Activated CD8-positive, alpha-beta memory T cell treated with anti-CD3 and anti-CD28 coated beads, Interleukin-2, amount 50 U/mL, for 1 hour (primary cell): ENCODE measurements around the gene MAMSTR.
A peak's percentile ranks its signal among the peaks of the same experiment; 100 is the strongest.
"Not testable (repeated sequence)": the region's sequence is repeated elsewhere in the genome, so short reads cannot be mapped to it uniquely, and the experiment has no call there.

ENCODE experiments used
- DNase-seq: peaks from one replicate; pipeline ENCODE4 v3.0.0-alpha.2; 2020; ENCODE audit errors: extremely low read depth

The MAMSTR gene

GRCh38 chr19:48720613-48721296 is 1.2 kb upstream of the MAMSTR start:
- DNase-seq = peak; percentile 73

- no peak for DNase-seq
Observed at GRCh38 chr19:48720251-48720612, 707 bp upstream of the MAMSTR start.

- no peak for DNase-seq
Observed at GRCh38 chr19:48718711-48719231, 754 bp downstream of the MAMSTR start.

DNA sequence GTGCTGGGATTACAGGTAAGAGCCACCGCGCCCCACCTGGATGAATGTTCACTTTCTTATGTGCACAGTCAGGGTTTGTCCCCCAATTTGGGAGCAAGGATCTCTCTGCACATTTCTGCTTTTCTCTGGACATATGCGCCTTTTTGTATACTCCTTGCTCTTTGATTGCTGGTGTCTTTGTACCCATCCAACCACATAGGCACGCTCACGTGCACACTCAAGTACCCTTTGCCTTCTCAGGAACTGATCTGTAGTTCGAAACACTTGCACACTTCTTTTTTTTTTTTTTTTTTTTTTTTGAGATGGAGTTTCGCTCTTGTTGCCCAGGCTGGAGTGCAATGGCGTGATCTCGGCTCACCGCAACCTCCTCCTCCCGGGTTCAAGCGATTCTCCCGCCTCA is 1.4 kb downstream of the MAMSTR start:
- not testable (repeated sequence) for DNase-seq

DNA sequence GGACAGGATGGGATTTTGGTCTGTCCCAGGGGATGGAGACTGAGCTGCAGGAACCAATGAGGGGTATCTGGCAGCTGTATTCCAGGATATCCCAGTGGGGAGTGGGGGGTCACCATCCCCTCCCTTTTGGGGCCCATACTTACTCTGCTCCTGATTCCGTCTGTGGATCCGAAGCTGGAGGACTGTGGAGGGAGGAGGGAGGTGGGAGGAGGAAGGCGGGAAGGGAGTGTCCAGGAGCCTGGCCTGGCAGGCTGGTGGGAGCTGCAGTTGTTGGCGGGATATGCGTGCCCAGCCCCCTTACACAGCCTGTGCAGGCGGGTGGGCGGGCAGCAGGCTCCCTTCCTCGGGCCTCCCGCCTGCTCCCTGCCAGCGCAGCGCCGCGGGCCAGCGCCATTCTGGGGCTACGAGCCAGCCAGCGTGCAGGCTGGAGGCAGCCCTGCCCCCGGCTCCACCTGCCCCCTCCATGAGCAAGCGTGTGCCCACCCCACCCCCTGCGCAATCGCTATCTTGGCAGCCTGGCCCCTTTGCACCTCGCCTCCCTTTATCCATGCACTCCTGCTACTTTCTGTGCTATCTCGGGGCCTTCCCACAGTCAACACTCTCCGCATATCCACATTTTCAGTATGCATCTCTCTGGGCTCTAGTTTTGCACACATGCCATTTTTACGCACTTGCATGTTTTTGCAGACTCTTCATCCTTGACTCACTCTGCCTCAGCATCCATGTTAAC is 2.8 kb downstream of the MAMSTR start:
- no peak for DNase-seq

DNA sequence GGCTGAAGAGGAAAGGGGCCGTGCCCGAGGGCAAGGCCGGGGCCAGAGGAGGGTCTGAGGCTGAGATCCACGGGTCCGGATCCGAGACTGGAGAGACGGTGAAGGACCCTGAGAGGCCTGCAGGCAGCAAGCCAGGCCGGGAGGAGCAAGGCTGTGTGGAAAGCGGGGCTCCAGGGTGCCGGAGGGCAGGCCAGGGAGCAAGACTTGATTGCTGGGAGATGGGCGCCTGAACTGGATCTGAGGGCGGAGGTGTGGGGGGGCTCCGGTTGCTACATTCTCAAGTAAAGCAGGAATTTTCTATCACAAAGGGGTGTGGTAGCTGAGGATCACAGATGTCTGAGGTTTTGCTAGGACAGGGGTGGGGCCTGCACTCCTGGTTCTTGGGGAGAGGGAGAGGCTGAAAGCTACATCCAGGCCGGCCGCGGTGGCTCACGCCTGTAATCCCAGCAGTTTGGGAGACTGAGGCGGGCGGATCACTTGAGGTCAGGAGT is 3.8 kb downstream of the MAMSTR start:
- no peak for DNase-seq

DNA sequence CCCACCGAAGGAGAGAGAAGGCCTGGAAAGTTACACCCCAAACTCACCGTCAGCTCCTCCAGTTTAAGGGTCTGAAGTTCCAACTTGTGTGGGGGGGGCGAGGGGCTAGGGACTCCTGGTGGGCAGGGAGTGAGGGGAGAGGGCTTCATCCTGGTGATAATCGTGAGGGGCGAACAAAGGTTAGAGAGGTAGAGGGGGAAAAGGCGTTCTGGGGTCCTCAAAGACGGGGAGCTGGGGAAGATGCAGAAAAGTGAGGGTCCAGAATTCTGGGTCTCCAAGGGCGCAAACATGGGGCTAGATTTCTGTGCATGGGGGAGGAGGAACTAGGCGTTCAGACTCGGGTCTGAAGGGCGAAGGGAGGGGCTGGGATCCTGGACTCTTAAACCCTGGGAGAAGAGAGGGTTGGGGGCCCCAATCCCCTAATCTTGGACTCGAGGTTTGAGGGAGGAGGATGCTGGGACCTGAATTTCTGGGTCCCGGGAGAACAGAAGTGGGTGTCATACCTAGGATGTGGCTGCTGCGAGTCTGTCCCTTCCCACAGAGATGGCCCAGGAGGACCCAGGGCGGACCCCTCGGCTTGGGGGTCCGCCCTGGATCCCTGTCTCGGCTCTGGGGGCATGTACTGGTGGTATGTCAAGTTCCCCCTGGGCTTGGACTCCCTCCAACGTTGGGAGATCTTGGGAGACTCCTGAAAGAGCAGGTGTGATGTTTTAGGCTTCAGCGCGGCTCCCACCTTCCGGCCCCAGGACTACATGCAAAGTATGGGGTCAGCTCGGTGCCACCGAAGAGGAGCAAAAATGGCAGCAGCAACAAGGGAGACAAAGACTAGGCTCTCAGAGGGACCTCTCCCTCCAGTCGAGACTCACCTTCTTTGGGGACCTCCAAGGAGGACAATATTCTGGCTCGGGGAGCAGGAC is 4.5 kb downstream of the MAMSTR start:
- DNase-seq = no peak

- DNase-seq = peak; percentile 88
Observed at GRCh38 chr19:48713864-48714755, 5.4 kb downstream of the MAMSTR start.

GRCh38 chr19:48713041-48713863 is 6.3 kb downstream of the MAMSTR start:
- DNase-seq = no peak

DNA sequence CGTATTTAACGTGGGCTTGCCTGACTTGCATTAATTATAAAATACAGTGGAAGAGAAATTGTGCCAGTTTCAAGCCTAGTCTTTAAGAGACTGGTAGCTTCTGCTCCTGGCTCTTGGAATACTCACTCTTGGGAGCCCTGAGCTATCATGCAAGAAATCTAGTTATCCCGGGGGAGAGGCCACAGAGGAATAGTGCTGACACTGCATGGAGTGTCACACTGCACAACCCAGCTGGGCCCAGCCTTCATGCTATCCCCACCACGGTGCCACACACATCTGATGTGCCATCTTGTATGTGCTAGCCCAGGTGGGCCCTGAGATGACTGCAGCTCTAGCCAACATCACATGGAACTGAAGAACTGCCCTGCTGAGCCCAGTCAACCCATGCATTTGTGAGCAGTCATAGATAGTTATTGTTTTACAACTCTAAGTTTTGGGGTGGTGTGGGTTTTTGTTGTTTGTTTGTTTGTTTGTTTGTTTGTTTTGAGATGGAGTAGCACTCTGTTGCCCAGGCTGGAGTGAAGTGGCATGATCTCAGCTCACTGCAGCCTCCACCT is 8.3 kb downstream of the MAMSTR start:
- DNase-seq = no peak

GRCh38 chr19:48708471-48708870 is 11.1 kb downstream of the MAMSTR start:
- DNase-seq = no peak

GRCh38 chr19:48705431-48705830 is 14.1 kb downstream of the MAMSTR start:
- DNase-seq = no peak

- no peak for DNase-seq
Observed at GRCh38 chr19:48703316-48703715, 16.2 kb downstream of the MAMSTR start.

DNA sequence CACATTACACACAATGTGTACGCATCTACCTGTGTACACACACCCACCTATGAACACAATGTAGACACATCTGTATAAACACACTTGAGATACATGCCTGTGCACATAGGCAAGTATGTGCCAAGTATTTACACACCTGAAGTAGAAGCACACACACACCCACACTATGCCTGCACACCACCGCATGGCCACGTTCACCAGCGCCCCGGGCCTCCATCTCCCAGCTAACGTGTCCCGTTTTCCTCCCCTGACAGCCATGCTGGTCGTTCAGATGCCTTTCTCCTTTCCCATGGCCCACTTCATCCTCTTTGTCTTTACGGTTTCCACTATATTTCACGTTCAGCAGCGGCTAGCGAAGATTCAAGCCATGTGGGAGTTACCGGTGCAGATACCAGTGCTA is 16.8 kb downstream of the MAMSTR start:
- no peak for DNase-seq

DNA sequence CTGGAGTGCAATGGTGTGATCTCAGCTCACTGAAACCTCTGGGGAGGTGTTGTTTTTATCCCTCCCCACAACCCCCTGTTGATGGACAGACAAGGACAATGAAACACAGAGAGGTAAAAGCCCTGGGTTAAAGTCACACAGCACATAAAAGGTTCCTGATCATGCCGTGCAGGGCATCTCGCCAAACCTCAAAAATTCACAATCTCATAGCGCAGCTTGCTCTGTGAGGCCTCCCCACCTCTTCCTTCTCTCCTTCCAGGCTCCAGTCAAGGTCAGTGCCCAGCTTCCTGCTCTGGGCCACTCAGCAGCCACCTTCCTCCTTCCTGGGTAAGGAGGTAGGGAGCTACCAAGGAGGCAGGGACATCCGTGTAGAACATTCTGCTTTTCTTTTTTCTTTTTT is 21.5 kb downstream of the MAMSTR start:
- no peak for DNase-seq

- no peak for DNase-seq
Observed at GRCh38 chr19:48696353-48697010, 23.0 kb downstream of the MAMSTR start.

DNA sequence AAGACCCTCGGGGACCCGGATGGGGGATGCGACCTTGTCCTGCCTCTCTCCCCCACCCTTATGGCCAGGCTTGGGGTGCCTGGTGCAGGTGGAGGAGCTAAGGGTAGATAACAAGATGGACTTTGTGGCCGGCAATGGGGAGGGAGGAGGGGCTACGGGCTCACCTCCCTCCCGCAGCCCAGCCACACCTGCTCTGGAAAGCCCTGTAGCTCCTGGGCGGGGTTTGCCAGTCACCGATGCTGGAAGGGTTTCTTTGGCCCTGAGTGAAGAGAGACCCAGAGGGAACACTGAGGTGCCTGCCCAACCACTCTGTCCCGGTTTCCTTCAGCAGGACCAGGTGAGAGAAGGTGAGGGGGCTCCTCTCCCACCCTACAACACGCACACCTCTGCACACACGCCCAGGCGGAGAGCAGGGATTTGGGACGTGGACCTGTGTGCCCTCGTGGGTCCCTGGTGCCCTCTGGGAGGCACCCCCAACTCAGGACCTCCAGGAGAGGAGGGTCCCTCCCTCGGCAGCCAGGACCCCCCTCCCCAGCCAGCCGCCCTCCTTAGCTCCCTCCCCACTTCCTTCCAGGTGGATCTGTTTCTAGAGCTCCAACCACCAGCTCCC is 23.7 kb downstream of the MAMSTR start, which contains the start of gene FUT2:
Gene FUT2 (plus strand): TSS at position 229 of the 610 bp plus-strand sequence. CDS start 6,986 bp downstream, outside the sequence.
- no peak for DNase-seq

GRCh38 chr19:48693629-48694028 is 25.9 kb downstream of the MAMSTR start:
- not testable (repeated sequence) for DNase-seq

DNA sequence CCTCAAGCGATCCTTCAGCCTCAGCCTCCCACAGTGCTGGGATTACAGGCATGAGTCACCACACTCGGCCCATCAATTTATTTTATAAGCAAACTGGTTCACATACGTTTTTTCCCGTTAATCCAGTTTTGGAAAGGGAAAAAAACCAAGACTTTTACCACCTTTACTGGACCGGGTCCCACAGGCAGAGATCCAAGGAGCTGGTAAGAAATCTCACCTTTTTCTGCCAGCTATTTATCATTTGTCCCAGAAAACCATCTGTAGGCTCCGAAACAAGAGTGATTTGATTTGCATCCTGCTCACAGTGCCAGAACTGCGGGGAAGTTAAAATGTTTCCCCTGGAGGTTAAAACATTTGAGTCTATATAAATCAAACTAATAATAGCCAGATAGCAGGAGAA is 30.1 kb downstream of the MAMSTR start:
- DNase-seq = no peak
